Kasumi-1 (cell line): Measurements from ENCODE around the gene SIDT2.
"Not testable (repeated sequence)": the region's sequence is repeated elsewhere in the genome, so short reads cannot be mapped to it uniquely, and the experiment has no call there.

Source experiments
- DNase-seq, 2 experiments: peaks; one replicate each; lab custom pipeline; 2025; lab: John Stamatoyannopoulos, UW

SIDT2 gene

GRCh38 chr11:117204283-117205080, 25.9 kb downstream of the SIDT2 start:
- no peak for DNase-seq

GRCh38 chr11:117205211-117205818, 26.8 kb downstream of the SIDT2 start:
- DNase-seq, result no peak

GRCh38 chr11:117206111-117206510, 27.6 kb downstream of the SIDT2 start:
- DNase-seq, result not testable (repeated sequence)

GRCh38 chr11:117206859-117207258, 28.3 kb downstream of the SIDT2 start:
- not testable (repeated sequence) for DNase-seq

GRCh38 chr11:117207481-117207880, 28.9 kb downstream of the SIDT2 start:
- not testable (repeated sequence) for DNase-seq

GRCh38 chr11:117208710-117209109, 30.2 kb downstream of the SIDT2 start:
- not testable (repeated sequence) for DNase-seq

- not testable (repeated sequence) for DNase-seq
Measured at GRCh38 chr11:117209351-117210125, 31.0 kb downstream of the SIDT2 start.

GRCh38 chr11:117210620-117211019, 32.1 kb downstream of the SIDT2 start:
- DNase-seq, result no peak

GRCh38 chr11:117212697-117213355, 34.3 kb downstream of the SIDT2 start:
- DNase-seq, result no peak

- DNase-seq, result no peak
Measured at GRCh38 chr11:117214404-117215110, 36.0 kb downstream of the SIDT2 start.

- no peak for DNase-seq
Measured at GRCh38 chr11:117217141-117218084, 38.9 kb downstream of the SIDT2 start.

- DNase-seq, result no peak
Measured at GRCh38 chr11:117218133-117218915, 39.8 kb downstream of the SIDT2 start.

- no peak for DNase-seq
Measured at GRCh38 chr11:117219001-117219400, 40.5 kb downstream of the SIDT2 start.

- DNase-seq, result no peak
Measured at GRCh38 chr11:117219455-117219854, 40.9 kb downstream of the SIDT2 start.

- DNase-seq, result no peak
Measured at GRCh38 chr11:117219995-117220394, 41.5 kb downstream of the SIDT2 start.

GRCh38 chr11:117220568-117220967, 42.0 kb downstream of the SIDT2 start:
- no peak for DNase-seq

- no peak for DNase-seq
Measured at GRCh38 chr11:117220999-117221774, 42.6 kb downstream of the SIDT2 start.

GRCh38 chr11:117221775-117222517, 43.4 kb downstream of the SIDT2 start:
- DNase-seq, result no peak
